SIG-M5 (cell line): ENCODE measurements around the gene SSUH2.
"Not testable (repeated sequence)": the region's sequence is repeated elsewhere in the genome, so short reads cannot be mapped to it uniquely, and the experiment has no call there.

Source experiments
- DNase-seq: peaks from one replicate; lab custom pipeline; 2025; lab: John Stamatoyannopoulos, UW

The SSUH2 gene

DNA sequence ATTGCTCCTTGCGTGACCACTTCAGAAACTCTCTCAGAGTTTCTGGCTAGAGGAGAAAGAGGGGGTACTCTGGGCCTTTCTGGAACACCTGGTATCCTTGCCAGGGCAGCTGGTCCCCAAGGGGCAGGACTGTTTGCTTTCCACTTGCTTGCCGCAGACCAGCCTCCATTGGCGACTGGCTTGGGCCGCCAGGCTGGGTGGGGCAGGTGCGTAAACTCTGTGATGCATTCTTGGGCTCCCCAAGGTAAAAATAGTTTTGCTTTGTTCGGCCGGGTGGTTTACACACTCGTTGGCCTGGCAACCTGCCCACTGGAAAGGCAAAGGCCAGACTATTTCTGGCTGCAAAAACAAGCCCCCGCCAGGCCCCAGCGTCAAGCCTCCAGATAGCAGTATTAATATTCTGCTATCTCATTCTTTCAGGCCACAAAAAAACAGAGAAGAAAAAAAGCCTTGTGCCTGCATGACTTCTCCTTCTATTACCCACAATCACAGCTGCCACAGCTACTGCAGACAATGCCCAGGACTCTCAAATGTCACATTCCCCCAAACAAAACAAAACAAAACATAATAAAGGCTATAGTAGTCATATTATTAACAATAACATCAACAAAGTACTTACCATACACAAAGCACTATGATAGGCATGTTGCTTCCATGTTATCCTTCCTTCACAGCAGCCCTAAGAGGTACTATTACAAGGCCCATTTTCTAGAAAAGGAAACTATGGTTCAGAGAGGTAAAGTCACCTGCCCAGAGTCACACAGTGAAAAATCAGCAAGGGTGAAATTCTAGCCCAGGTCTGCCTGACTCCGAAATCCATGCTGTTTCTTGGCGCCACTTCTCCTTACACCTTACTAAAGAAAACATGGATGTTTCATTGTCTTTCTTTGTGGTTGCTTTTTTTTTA is 14.0 kb upstream of the SSUH2 start:
- DNase-seq: no peak

DNA sequence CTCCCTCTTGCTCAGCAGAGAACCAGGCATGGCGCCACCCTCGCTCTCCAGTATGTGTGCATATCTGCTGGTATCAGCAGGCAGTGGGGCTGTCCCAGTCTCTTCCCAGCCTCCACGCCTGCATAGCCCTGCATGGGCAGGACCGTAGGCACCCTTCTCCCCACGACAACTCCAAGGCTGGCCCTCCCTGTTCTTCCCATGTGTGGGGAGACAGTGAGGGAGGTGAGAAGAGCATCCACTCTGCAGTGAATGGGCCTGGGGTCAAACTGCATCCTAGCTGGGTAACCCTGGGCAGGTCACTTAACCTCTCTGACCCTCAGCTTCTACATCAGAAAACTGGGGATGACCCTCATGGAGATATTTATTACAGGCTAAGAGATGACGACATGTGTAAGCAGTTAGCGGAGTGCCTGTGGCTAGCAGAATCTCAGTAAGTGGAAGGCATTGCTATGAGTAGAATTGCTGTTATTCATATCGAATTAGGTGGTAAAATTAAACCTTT is 13.3 kb upstream of the SSUH2 start:
- DNase-seq: no peak

DNA sequence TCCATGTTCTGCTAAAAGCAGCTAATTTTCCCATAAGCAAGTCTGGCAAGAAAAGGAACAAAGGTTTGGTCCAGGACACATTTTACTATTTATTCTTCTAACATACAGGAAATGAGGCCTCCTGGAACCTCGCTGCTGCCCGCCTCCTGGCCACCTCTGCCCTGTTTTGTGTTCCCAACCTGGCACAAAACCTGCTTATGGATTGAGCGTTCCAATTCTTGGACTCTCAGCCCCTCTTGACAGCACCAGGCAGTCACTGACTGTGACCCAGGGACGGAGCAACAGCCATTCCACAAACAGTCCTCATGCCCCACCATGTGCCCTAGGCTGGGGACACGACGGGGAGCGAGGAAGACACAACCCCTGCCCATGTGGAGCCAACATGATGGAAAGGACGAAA is 11.6 kb upstream of the SSUH2 start:
- DNase-seq: no peak

DNA sequence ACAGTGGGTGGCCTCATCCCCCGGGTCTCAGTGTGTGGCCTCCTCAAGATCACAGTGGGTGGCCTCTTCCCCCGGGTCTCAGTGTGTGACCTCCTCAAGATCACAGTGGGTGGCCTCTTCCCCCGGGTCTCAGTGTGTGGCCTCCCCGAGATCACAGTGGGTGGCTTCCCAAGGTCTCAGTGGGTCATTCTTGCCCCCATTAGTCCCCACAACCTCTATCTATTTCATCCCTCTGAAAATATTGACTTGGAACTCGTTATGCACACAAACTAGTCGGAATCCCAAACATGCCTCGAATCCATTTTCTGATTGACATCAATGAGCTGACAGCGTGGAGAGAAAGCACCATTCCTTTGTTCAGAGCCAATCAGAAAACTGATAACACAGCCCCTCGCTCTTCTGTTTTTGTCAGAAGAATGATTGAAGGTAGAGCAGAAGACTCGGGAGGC is 10.8 kb upstream of the SSUH2 start:
- DNase-seq: no peak

DNA sequence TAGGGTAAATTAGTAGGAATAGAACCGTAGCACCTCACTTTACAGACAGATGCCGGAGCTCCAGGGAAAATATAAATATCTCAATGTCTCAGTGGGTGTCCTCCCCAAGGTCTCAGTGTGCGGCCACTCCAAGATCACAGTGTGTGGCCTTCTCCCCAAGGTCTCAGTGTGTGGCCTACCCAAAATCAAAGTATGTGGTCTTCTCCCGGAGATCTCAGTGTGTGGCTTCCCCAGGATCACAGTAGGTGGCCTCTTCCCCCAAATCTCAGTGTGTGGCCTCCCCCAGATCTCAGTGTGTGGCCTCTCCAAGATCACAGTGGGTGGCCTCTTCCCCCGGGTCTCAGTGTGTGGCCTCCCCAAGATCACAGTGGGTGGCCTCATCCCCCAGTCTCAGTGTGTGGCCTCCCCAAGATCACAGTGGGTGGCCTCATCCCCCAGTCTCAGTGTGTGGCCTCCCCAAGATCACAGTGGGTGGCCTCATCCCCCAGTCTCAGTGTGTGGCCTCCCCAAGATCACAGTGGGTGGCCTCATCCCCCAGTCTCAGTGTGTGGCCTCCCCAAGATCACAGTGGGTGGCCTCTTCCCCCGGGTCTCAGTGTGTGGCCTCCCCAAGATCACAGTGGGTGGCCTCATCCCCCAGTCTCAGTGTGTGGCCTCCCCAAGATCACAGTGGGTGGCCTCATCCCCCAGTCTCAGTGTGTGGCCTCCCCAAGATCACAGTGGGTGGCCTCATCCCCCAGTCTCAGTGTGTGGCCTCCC is 10.2 kb upstream of the SSUH2 start:
- not testable (repeated sequence) for DNase-seq

DNA sequence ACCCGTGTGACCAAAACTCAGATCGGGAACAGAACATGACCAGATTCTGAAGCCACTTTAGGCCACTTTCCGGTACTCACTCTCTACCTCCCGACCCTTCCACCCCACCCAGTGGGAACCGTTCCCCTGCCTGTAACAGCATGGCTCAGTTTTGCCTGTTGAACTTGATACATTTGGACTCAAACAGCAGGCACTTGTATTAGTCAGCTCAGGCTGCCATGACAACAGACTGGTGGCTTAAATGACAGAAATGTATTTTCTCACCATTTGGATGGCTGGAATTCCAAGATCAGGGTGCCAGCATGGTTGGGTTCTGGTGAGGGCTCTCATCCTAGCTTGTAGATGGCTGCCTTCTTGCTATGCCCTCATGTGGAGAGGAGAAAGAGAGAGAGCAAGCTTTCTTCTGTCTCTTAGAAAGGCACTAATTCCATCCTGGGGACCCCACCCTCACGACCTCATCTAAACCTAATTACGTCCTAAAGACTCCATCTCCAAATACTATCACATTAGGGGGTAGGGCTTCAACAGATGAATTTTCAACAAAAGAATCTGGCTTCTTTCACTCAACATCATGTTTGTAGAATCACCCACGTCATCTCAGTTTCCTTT is 9.3 kb upstream of the SSUH2 start:
- DNase-seq: no peak

DNA sequence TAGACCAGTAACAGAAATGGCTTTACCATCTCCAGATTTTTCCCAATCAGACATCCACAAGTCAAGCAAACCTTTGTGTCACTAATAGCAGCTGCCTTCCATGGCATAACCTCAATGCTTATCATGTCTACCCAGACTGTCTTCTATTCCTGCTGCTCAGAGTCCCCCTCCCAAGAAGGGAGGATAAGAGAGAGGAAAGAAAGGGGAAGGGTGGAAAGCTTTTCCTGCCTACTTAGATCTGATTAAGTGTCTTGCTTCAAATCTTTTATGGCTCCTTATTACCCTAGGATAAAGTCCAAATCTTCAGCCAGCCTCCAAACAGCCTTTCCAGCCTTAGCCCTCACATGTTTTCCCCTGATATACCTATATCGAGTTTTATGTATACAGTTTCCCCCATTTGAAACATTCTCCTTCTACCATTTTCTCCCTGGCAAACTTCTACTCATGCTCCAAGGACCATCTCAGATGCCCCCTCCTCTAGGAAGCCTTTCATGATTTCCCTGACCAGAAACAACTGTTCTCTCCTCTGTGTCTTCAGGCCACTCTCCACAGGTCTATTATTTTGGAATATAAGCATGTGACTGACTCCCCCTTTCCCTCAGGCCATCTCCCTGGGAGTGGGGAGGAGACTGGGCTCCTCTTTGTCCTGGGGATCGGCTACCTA is 7.9 kb upstream of the SSUH2 start:
- no peak for DNase-seq

DNA sequence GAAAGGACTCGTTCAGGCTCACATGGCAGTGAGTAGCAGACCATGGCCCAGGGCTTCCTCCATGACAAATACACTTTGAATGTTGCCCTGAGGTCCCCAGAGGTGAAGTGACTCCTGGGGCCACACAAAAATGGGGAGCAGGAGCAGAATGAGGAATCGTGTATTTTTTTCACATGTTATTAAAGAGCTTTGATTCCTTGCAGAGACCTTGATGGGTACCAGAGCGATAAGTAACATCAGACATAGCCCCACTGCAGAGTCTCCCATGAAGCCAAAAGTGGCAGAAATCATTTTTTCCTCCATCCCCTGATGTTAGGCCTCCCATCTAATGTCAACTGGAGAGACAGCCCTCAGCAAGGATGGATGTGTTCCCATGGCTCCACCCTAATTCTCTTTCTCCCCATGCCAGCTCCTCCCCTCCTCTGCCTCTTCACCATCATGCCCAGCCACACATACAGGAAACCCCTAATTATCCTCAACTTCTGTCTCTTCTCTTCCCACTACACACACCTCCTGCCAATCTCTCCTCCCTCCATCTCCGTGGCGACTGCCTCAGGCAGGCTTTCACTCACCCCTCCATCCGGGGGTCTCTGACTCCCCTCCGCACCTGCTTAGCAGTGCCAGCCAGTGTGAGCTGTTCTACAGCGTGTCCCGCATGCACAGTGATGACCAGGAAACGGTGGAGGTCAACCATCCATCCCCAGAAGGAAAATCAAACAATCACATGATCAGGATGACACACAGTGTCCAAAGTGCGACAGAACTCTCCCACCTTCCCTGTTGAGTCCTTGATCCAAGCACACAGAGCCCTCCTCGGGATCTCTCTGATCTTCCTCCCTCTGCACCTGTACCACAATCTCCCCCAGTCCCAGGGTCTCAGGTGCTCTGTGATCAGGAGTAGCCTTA is 7.1 kb upstream of the SSUH2 start:
- DNase-seq: no peak

DNA sequence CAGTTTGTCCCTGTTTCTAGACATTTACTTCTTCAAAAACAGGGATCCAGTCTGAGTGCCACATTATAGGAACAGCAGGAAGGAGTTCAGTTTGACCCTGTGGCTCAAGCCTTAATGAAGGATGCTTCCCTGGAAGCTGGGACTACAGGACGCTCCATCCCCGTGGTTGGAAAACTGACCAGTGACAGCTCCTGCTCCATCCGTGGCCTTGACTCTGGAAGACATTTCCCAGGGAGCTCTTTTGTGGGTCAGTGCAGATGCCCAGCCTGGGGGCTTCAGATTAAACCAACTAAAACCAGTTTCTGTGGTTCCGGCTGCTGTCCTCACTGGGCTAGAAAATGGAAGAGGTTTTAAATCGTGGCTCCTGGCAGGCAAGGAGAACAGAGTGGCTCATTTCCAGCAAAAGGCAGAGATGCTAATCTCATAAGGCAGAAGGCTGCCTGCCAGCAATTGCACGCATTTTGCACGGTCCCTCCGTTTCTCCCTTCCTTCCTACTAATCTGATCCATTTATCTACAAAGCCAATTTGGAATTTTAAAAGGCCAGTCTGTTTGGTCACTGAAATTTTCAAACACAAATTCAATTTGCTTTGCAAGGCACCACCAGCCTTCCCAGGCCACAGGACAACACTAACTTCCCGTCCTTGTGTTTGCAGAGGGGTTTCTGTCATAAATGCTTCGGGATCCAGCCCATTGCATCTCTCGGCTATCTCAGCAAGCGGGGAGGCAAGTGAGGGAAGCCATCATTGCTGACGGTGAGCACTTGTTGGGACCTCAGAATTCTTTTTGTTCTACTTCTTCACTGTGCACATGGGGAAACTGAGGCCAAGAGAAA is 6.2 kb upstream of the SSUH2 start:
- no peak for DNase-seq

DNA sequence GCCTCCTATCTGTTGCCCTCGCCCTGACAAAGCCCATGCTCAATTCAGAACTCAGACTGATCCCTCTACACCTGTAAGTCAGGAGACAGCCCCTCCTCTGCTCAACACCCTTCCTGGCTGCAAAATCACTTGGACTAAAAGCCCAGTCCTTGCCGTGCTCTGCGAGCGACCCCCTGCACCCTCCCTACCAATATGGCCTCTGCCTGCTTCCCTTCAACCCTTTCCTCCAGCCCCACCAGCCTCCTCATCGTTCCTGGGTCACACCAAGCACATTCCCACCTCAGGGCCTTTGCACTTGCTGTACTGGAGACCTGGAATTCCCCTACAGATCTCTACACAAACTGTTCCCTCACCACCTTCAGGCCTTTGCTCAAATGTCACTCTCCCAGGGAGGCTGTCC is 5.2 kb upstream of the SSUH2 start:
- no peak for DNase-seq

DNA sequence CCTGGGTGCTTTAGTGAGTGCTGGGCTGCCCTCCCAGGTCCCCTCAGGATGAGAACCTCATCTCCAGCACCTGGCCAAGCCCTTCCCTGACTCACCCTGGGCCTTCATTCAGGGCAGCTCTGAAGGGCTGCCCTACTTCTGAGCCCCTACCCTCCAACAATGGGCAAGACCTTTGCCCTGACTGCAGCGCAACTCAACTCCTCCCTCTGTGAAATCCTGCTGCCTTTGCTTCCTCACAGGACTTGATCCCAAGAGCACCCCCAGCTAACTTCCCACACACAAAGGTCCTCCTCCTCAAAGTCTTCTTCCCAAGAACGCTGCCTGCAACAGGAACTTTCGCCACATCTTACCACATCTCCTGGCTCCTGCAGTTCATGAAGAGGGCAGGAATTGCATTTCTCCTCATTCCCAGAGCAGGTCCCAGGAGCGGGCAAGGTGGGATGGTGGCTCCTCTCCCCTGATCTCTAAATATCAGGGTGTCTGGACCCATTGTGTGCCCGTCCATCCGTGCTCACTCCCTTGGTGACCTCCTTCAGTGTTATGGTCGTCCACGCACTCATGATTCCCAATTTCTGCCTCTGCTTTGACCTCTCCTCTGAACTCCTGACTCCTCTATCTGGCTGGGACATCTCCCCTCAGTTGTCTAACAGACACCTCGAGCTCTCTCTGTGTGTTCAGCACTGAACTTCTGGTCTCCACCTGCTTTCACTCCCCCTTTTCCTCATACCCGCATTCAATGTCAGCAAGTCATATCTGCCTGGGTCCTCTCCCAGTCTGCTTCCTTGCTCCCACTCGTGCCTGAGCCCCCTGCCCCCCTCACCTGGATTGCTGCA is 4.5 kb upstream of the SSUH2 start:
- DNase-seq: no peak

DNA sequence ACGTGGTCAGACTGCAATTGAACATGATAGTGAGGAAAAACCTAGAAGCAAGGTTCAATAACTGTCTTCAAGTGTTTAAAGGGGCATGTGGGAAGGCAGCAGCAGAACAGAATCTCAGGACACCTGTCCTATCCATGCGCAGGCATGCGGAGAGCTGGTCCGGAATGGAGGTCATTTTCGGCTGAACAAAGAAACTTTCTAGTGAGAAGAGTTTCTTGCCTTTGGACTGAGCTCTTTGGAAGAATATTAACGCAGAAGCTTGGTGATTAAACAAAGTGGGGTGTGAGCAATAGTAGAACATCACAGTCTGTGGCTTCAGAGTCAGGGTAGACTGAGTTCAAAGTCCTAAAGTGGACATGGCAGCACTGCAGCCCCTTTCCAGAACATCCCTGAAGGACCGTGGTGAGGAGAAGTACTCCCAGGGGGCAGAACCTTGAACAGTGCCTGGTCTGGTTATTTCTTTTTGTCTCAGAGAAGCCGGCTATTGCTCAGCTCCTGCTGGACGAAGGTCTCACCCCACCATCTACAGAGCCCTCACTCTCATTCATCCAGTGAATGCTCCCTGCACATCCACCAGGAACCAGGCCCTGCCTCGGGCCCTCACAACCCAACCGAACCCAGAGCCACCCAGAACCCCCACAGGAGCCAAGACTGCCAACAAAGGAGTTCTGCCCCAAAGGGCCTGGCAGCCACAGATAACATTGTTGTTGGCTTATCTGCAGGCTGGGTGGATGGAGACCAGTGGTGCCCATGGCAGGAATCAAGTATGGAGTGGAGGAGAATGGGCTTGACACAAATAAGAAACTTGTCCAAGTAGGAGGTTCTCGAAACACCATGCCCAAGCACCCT is 2.8 kb upstream of the SSUH2 start:
- DNase-seq: no peak

DNA sequence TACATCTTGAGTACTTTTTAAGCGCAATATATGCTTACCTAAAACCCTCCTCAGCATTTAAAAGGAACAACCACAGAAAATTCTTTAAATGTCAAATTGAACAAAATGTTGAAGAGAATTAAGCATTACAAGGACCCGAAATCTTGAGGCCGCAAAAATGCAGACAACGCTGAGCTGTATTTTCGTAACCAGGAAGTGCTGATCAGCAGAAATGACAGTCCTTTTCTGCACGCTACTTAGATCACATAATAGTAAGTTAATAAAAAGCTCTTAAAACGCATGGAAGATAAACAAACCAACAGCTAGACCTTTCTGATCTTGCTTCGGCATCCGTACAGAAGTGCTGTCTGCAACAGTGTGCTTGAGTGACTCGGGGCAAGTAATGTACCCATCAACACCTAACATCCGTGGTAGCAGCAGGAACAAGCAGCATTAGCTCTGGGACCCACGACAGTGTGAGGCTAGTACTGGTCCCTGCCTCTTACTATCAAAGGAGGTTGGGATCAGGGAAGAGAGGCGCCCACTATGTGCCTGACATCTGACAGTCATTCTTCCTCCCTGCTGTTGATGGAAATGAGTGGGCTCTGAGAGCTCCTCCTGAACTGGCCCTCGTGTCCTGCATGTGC is 1.8 kb upstream of the SSUH2 start:
- no peak for DNase-seq

DNA sequence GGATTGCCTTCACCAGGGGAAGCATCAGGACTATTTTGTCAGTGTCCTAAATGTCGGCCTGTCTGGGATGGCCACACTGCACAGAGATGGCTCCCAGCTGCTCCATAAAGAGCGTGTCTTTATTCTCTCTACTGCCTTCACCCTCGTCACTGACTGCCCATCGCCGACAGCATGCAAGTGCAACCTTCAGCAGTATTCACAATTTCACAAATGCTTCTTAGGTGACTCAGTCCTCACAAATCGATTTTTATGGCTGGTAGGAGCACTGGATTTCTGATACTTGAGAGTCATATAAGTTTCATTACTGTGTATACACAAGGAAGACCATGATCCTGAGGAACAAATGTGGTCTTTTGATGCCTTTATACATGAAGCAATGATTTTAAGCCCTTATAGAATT is 1.1 kb upstream of the SSUH2 start:
- DNase-seq: no peak

DNA sequence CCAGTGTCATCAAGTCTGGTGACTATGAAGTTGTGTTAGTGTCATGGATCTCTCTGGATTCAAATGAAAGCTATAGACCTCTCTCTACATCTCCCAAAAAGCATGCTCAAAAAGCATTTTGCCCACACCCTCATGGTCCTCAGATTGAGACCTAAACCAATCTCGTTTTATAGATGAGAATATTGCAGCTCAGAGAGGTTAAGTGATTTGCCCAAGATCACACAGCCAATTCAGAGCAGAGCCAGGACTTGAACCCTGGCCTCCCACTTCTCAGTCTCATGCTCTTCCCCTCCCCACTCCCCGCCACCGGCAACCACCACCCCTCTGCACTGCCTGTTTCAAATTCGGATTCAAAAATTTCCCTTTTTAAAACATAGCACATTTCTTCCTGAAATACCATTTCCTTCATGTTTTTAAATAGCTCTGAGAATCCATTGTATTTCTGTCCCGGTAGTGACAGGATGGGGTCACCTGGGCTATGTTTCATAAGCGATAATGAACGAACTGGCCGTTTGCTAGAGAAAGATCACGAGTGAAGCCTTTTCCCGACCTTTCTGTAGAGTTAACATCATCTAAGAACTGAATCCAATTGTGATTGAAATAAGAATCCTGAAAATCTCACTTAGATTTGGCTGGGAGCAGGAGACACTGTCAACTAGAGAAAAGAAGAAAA is 769 bp downstream of the SSUH2 start:
- no peak for DNase-seq

DNA sequence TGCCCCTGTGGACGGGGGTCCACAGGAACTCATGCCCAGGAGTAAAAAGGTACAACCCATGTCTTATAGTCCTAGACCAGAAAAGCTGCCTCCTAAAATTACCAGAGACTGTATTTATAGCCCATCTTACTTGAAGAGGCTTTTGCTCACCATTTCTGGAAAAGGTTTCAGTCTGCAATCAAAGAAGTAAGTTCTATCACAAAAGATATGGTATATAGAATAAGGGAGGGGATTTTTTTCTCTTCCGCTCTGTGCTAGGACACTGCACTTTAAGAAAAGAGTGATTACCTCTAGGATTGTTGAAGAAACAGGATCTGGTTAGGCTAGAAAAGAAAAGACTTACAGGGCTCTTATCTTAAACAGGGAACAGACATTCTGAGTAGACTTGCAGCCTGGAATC is 2.6 kb downstream of the SSUH2 start:
- no peak for DNase-seq

DNA sequence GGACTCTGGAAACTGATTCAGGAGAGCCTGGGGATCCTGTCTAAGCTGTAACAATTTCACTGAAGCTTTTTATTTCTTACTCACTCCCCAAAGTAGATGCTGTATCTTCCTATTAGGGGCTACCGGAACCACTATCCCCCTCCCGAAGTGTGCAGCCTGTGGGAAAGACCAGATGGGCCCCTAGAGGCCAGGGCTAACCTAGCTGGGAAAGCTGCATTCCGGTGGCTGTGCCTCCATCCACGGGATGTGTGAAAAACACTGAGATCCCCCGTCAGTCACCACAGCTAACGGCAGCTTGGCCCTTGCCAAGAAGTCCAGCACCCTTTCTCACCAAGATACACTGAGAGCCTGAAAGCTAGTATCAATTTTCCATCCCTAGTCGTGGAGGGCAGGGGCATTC is 3.1 kb downstream of the SSUH2 start:
- no peak for DNase-seq
